Natural killer cell (primary cell): Measurements from ENCODE around the gene PAM. TPM values are rescaled to one million over a fixed set of nuclear protein-coding genes. Genes with fewer than 3 reads are reported as not detected.

Experiments used
- ATAC-seq, 3 donors: fragments of 150-1000 bp in 2 of 3; fragments of 200-7000 bp in 1 of 3; cut with Tn5 transposase; 1 replicate in 1 of 3; 2 replicates in 2 of 3; pipeline ENCODE4 v1.10.0; 2021; ENCODE audit warnings: mild to moderate bottlenecking in 2 of 3, moderate library complexity in 2 of 3
- DNase-seq, 2 donors: peaks; one replicate each; pipeline versions ENCODE4 v3.0.0 to v3.0.0-alpha.2; 2013 to 2021; ENCODE audit warnings: mixed read lengths in 1 of 2
- H3K27ac ChIP-seq: one replicate; pipeline ENCODE4 v1.5.1; 2013; ENCODE audit warnings: mild to moderate bottlenecking, low read length
- H3K27me3 ChIP-seq: one replicate; pipeline ENCODE4 v1.6.1; 2013; ENCODE audit warnings: low read length; ENCODE audit not compliant: control insufficient read depth, insufficient read depth
- H3K36me3 ChIP-seq: one replicate; pipeline ENCODE4 v1.6.1; 2013; ENCODE audit warnings: low read length; ENCODE audit not compliant: control insufficient read depth, insufficient read depth
- H3K4me1 ChIP-seq: one replicate; pipeline ENCODE4 v1.6.1; 2013; ENCODE audit warnings: low read length; ENCODE audit not compliant: control insufficient read depth, insufficient read depth
- H3K4me3 ChIP-seq: one replicate; pipeline ENCODE4 v1.5.1; 2013; ENCODE audit warnings: low read length
- H3K9me3 ChIP-seq: one replicate; pipeline ENCODE4 v1.6.1; 2013; ENCODE audit warnings: low read length; ENCODE audit not compliant: control insufficient read depth, insufficient read depth
- H3K27ac Mint-ChIP-seq, 2 donors: one replicate each; pipeline ENCODE4 v1.8.0; 2022; ENCODE audit warnings: mild to moderate bottlenecking in 2 of 2, mixed read lengths in 2 of 2, moderate library complexity in 1 of 2
- H3K27me3 Mint-ChIP-seq, 2 donors: one replicate each; pipeline ENCODE4 v1.8.0; 2022; ENCODE audit warnings: low read depth in 2 of 2, mixed read lengths in 2 of 2
- H3K36me3 Mint-ChIP-seq: one replicate; pipeline ENCODE4 v1.8.0; 2022; ENCODE audit warnings: mixed read lengths
- H3K4me1 Mint-ChIP-seq, 2 donors: one replicate each; pipeline ENCODE4 v1.8.0; 2022; ENCODE audit warnings: mixed read lengths in 2 of 2
- H3K4me3 Mint-ChIP-seq: one replicate; pipeline ENCODE4 v1.8.0; 2022; ENCODE audit warnings: mild to moderate bottlenecking, moderate library complexity, mixed read lengths
- H3K9me3 Mint-ChIP-seq, 2 donors: one replicate each; pipeline ENCODE4 v1.8.0; 2022; ENCODE audit warnings: mixed read lengths in 2 of 2
- WGBS: methylation state at CpG from one replicate; pipeline ENCODE4 v1.1.7; 2013; ENCODE audit warnings: missing lambda C conversion rate; ENCODE audit not compliant: insufficient coverage; 5-methylcytosine and 5-hydroxymethylcytosine counted together
- intact Hi-C: fragments of 100-400 bp; cut with micrococcal nuclease; formaldehyde crosslinking; loops from one replicate; pipeline ENCODE4 v1.14.2; 2022
- total RNA-seq, 4 donors: library from RNA; stranded (reverse); fragments of 120-200 nt in 1 of 4; gene quantifications; one replicate each; pipeline versions ENCODE4 v1.2.3 to v1.2.4, GENCODE V29; 2013 to 2022
- TF ChIP-seq, protein P1 (sequence below): fragments of 200-600 bp; IDR thresholded peaks from one replicate; pipeline ENCODE4 v1.8.0; 2022; ENCODE audit warnings: antibody characterized with exemption

PAM gene
- total RNA-seq, 3 donors from 2014 or later (not counting 1 experiment from before 2014, with no cell fraction given): 67.6 to 79.9 (median 75.3) TPM

DNA sequence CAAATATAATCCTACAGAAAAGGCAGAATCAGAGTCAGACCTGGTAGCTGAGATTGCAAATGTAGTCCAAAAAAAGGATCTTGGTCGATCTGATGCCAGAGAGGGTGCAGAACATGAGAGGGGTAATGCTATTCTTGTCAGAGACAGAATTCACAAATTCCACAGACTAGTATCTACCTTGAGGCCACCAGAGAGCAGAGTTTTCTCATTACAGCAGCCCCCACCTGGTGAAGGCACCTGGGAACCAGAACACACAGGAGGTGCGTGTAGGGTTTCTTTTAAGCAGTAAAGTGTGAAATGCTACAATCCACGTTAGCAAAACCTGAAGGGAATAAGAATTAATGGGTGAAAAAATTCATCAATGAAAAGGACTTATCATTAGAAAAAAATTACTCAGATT, 219.1 kb downstream of the PAM start:
- TF ChIP-seq, protein P1, sequence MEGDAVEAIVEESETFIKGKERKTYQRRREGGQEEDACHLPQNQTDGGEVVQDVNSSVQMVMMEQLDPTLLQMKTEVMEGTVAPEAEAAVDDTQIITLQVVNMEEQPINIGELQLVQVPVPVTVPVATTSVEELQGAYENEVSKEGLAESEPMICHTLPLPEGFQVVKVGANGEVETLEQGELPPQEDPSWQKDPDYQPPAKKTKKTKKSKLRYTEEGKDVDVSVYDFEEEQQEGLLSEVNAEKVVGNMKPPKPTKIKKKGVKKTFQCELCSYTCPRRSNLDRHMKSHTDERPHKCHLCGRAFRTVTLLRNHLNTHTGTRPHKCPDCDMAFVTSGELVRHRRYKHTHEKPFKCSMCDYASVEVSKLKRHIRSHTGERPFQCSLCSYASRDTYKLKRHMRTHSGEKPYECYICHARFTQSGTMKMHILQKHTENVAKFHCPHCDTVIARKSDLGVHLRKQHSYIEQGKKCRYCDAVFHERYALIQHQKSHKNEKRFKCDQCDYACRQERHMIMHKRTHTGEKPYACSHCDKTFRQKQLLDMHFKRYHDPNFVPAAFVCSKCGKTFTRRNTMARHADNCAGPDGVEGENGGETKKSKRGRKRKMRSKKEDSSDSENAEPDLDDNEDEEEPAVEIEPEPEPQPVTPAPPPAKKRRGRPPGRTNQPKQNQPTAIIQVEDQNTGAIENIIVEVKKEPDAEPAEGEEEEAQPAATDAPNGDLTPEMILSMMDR: no peak
- no peaks in the 10 kb centered on the region for H3K9me3 ChIP-seq
- intact Hi-C loops: loop anchor here (10.0 kb wide), 1 partner anchor 109 kb away; no protein-coding TSS in a partner anchor
- Mint-ChIP-seq H3K27ac (no peak overlapping the region), H3K4me1 (peaks cover 9 to 16% of the 10 kb centered on the region in 2 donors), H3K9me3 (no peaks in the 10 kb centered on the region), H3K27me3 (no peaks in the 10 kb centered on the region), H3K36me3 (no peaks in the 10 kb centered on the region), H3K4me3 (no peak overlapping the region)
- DNase-seq: no peak
- H3K27me3 ChIP-seq: no peaks in the 10 kb centered on the region
- no peak overlapping the region for H3K4me3 ChIP-seq
- ATAC-seq: no peak
- no CpG with 5 or more reads among the region's 3 CpGs for WGBS
- H3K27ac ChIP-seq: no peak overlapping the region
- H3K4me1 ChIP-seq: no peaks in the 10 kb centered on the region
- no peaks in the 10 kb centered on the region for H3K36me3 ChIP-seq

DNA sequence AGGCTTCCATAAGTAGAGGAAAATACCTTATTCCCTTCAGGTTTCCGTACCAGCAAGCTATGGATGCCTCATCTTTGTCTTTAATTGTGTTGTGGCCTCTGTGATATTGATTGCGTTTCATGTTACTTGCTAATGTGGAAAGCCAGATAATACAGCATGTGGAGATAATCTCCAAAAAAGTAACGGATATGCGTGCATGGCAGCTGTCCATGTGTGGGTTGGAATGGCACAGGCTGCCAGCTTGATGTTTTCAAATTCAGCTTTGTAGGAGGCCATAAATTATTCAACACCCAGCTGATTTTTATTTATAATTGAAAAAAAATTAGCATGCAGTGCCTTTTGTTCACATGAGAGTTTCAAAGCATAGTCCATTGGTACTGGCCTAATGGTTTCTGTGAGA, 219.9 kb downstream of the PAM start:
- WGBS: 100% methylated on average over 4 of the region's 4 CpGs
- H3K27ac ChIP-seq: no peak overlapping the region

GRCh38 chr5:102975457-102976182, 220.5 kb downstream of the PAM start:
- no peaks in the 10 kb centered on the region for H3K9me3 Mint-ChIP-seq
- Histone ChIP-seq H3K9me3 (no peaks in the 10 kb centered on the region), H3K27ac (no peak overlapping the region), H3K4me1 (no peaks in the 10 kb centered on the region), H3K36me3 (no peaks in the 10 kb centered on the region), H3K27me3 (no peaks in the 10 kb centered on the region), H3K4me3 (no peak overlapping the region)
- 70% methylated on average over 2 of the region's 3 CpGs for WGBS
- H3K4me3 Mint-ChIP-seq: no peak overlapping the region
- H3K27me3 Mint-ChIP-seq: no peaks in the 10 kb centered on the region
- ATAC-seq (no peak), DNase-seq (no peak)
- TF ChIP-seq, protein P1: no peak
- intact Hi-C loops: loop anchor here (10.0 kb wide), 1 partner anchor 111 kb away; no protein-coding TSS in a partner anchor
- H3K27ac Mint-ChIP-seq: no peak overlapping the region
- no peaks in the 10 kb centered on the region for H3K36me3 Mint-ChIP-seq
- H3K4me1 Mint-ChIP-seq: peaks cover 9 to 11% of the 10 kb centered on the region in 2 donors

More for the DNA sequence above, 219.9 kb downstream of the PAM start:
- peaks cover 9 to 11% of the 10 kb centered on the region in 2 donors for H3K4me1 Mint-ChIP-seq
- H3K27ac Mint-ChIP-seq: no peak overlapping the region
- no peaks in the 10 kb centered on the region for H3K4me1 ChIP-seq
- no peaks in the 10 kb centered on the region for H3K36me3 Mint-ChIP-seq
- H3K4me3 Mint-ChIP-seq: no peak overlapping the region
- TF ChIP-seq, protein P1: no peak
- DNase-seq (no peak), ATAC-seq (no peak)
- no peaks in the 10 kb centered on the region for H3K36me3 ChIP-seq
- no peaks in the 10 kb centered on the region for H3K9me3 ChIP-seq
- no peaks in the 10 kb centered on the region for H3K27me3 ChIP-seq
- H3K27me3 Mint-ChIP-seq: no peaks in the 10 kb centered on the region
- H3K9me3 Mint-ChIP-seq: no peaks in the 10 kb centered on the region
- H3K4me3 ChIP-seq: no peak overlapping the region
- intact Hi-C loops: loop anchor here (10.0 kb wide), 1 partner anchor 110 kb away; no protein-coding TSS in a partner anchor
